Liver (tissue), 9 donors: ENCODE results near the gene SEM1. TPM values are rescaled to one million over a fixed set of nuclear protein-coding genes. Genes with fewer than 3 reads are reported as not detected.

ENCODE experiments used
- DNase-seq: peaks from one replicate; pipeline ENCODE4 v3.0.0-alpha.2; 2017; ENCODE audit warnings: low spot score
- H3K27ac ChIP-seq, 2 donors: one replicate each; pipeline ENCODE4 v1.7.0; 2013; ENCODE audit warnings: inconsistent platforms in 2 of 2, low read length in 2 of 2, control low read depth in 1 of 2, low read depth in 1 of 2, mild to moderate bottlenecking in 1 of 2
- H3K27me3 ChIP-seq, 4 donors: one replicate each; pipeline versions ENCODE4 v1.6.1 to v1.7.0; 2013; ENCODE audit warnings: low read length in 3 of 4, inconsistent platforms in 1 of 4, mild to moderate bottlenecking in 1 of 4, moderate library complexity in 1 of 4; ENCODE audit not compliant: control insufficient read depth in 4 of 4, insufficient read depth in 4 of 4
- H3K36me3 ChIP-seq, 4 donors: one replicate each; pipeline versions ENCODE4 v1.6.1 to v1.7.0; 2013; ENCODE audit warnings: low read length in 3 of 4, mild to moderate bottlenecking in 3 of 4, low read depth in 1 of 4, moderate library complexity in 1 of 4; ENCODE audit not compliant: control insufficient read depth in 4 of 4, insufficient read depth in 3 of 4
- H3K4me1 ChIP-seq, 4 donors: one replicate each; pipeline versions ENCODE4 v1.6.1 to v1.7.0; 2013; ENCODE audit warnings: low read length in 3 of 4, mild to moderate bottlenecking in 3 of 4, moderate library complexity in 1 of 4; ENCODE audit not compliant: control insufficient read depth in 4 of 4, insufficient read depth in 4 of 4
- H3K4me3 ChIP-seq, 3 donors: one replicate each; pipeline versions ENCODE4 v1.6.1 to v1.7.0; 2013; ENCODE audit warnings: low read length in 3 of 3, control low read depth in 1 of 3, low read depth in 1 of 3, mild to moderate bottlenecking in 1 of 3
- H3K9ac ChIP-seq, 2 donors: one replicate each; pipeline ENCODE4 v1.7.0; 2013; ENCODE audit warnings: low read length in 2 of 2, mild to moderate bottlenecking in 2 of 2, moderate library complexity in 2 of 2, control low read depth in 1 of 2, low read depth in 1 of 2
- H3K9me3 ChIP-seq, 4 donors: one replicate each; pipeline versions ENCODE4 v1.6.1 to v1.7.0; 2013; ENCODE audit warnings: low read length in 3 of 4; ENCODE audit not compliant: control insufficient read depth in 4 of 4
- HNF4A ChIP-seq, 2 donors: conservative IDR thresholded peaks; 2 replicates each; pipeline ENCODE4 v1.6.1; 2016; ENCODE audit warnings: antibody characterized with exemption in 2 of 2, mild to moderate bottlenecking in 2 of 2
- HNF4G ChIP-seq: IDR thresholded peaks from 2 replicates; pipeline ENCODE4 v1.6.1; 2016; ENCODE audit warnings: antibody characterized with exemption
- JUND ChIP-seq, 2 donors: IDR thresholded peaks; 2 replicates each; pipeline ENCODE4 v1.6.1; 2016; ENCODE audit warnings: antibody characterized with exemption in 2 of 2
- RXRA ChIP-seq, 2 donors: IDR thresholded peaks; 2 replicates each; pipeline ENCODE4 v1.6.1; 2017 to 2018; ENCODE audit warnings: antibody characterized with exemption in 2 of 2, mild to moderate bottlenecking in 1 of 2
- WGBS: extraction: QIAGEN DNeasy Blood & Tissue Kit; methylation state at CpG from one replicate; pipeline ENCODE4 v1.1.7; 2013; 5-methylcytosine and 5-hydroxymethylcytosine counted together
- polyA plus RNA-seq, 2 donors: library from polyadenylated mRNA; stranded (reverse) in 1 of 2; unstranded in 1 of 2; fragments of 200-250 nt in 1 of 2; fragments of >200 nt in 1 of 2; fragmentation: Nextera tagmentation in 1 of 2; extraction: Ambion mirVana in 1 of 2; gene quantifications; one replicate each; pipeline versions ENCODE4 v1.2.1 to v1.2.3, GENCODE V29; 2013 to 2015
- total RNA-seq, 2 donors: library from RNA; depleted of rRNA; stranded (reverse); fragments of >200 nt; gene quantifications; one replicate each; pipeline ENCODE4 v1.2.3, GENCODE V29; 2014
- TF ChIP-seq, protein P1 (sequence below): fragments of 150-350 bp; IDR thresholded peaks from 2 replicates; pipeline ENCODE4 v1.5.1; 2017; ENCODE audit warnings: improper control_type of control experiment, low read depth, low read length; ENCODE audit not compliant: missing input control
- TF ChIP-seq, protein P2 (sequence below): IDR thresholded peaks from 2 replicates; pipeline ENCODE4 v1.6.1; 2016; ENCODE audit warnings: antibody characterized with exemption, mild to moderate bottlenecking
- donor health status: healthy.
- donor health status: healthy.
- donor health status: healthy.
- donor health status: healthy.
- donor health status: healthy.

SEM1 gene
- total and polyA plus RNA-seq, 4 donors: 21.1 to 325 (median 52.7) TPM

DNA sequence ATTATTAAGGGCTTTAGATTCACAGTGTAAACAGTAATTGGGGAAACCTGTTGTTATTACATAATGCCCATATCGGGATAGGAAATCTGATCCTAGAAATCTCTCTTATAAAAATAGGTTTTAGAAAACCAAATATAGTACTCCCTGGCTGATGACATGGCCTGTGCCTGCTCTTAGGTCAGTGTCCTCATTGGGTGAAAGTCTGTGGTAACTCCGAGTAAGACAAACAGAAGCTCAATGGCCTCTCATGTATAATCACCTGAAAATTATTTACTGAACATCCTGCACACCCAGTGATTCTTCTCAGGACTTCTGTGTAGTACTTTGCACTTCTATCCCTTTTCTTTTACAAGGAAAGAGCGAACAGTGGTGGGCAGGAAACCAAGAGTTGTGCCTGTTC, 37.8 kb downstream of the SEM1 start (continued):
- peak; percentile 58 to 70 for TF ChIP-seq RXRA (IDR thresholded peaks at IDR 0.05)

DNA sequence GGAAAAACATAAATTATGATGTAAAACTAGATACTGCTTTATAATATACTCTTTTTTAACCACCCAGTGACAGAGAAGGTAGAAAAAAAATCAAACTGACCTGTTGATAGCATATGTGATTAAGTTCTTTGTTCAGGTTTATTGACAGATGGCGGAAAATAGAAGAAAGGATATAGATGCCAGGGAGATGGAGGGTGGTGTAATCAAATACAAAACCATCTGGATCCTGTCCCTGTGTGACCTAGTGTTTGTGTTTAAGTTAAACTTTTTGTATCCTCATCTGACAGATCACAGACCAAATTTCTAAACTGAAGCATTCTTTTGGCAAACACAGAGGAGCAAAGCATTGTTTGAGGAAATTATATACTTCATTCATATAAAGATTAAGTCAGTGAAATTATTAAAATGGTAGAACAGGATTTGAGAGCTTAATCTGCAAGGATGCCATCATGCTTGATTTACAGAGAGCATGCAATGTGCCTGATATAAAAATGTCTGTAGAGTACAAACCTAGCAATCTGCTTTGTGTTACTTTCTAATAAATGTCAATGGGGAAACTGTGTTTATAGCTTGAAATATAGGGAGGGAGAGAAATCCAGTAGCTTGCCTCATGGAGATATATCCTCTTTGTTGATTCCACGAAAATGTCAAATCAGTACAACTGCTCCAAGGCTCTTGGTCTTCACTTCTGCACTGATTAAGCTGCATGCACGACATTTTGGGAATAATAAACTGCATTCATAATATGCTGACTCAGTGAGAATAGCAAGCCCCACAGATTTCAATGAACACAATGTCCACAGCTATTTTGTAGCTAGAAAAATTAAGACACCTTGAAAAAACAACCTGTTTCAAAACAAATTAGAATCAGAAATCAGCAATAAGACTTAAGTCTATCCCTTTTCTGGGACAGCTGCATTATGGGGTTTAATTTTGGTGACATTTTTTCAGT, 39.0 kb downstream of the SEM1 start:
- peaks cover 0 to 4% (median 0%) of the 10 kb centered on the region in 4 donors for H3K4me1 ChIP-seq
- H3K4me3 ChIP-seq: no peak overlapping the region
- 95% methylated on average over 3 of the region's 3 CpGs for WGBS
- no peaks in the 10 kb centered on the region for H3K27me3 ChIP-seq
- peaks cover 0 to 8% (median 4%) of the 10 kb centered on the region in 4 donors for H3K36me3 ChIP-seq
- DNase-seq: no peak
- H3K9ac ChIP-seq: no peak overlapping the region
- no peaks in the 10 kb centered on the region for H3K9me3 ChIP-seq
- no peak overlapping the region for H3K27ac ChIP-seq
- TF ChIP-seq HNF4G (no peak), JUND (IDR thresholded peaks at IDR 0.05) (no peak), HNF4A (conservative IDR thresholded peaks at IDR 0.05) (no peak)
- TF ChIP-seq, protein P1, sequence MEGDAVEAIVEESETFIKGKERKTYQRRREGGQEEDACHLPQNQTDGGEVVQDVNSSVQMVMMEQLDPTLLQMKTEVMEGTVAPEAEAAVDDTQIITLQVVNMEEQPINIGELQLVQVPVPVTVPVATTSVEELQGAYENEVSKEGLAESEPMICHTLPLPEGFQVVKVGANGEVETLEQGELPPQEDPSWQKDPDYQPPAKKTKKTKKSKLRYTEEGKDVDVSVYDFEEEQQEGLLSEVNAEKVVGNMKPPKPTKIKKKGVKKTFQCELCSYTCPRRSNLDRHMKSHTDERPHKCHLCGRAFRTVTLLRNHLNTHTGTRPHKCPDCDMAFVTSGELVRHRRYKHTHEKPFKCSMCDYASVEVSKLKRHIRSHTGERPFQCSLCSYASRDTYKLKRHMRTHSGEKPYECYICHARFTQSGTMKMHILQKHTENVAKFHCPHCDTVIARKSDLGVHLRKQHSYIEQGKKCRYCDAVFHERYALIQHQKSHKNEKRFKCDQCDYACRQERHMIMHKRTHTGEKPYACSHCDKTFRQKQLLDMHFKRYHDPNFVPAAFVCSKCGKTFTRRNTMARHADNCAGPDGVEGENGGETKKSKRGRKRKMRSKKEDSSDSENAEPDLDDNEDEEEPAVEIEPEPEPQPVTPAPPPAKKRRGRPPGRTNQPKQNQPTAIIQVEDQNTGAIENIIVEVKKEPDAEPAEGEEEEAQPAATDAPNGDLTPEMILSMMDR: no peak

DNA sequence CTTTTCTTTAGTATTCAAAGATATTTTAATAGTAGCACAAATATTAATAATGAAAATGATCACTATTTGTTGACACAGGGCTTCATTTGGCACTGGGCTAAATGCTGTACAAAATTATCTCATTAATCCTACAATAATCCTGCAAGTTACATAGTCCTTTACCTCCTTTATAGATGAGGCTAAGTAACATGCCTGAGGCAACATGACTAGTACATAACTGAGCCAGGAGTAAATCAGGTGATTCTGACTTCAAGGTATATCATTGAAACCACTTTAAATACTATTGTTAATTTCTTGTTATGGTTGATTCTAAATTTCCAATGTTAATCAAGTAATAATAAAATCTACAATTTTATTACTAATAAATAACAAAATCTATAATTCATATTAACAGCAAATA, 39.8 kb downstream of the SEM1 start:
- Histone ChIP-seq H3K27ac (no peak overlapping the region), H3K4me3 (no peak overlapping the region), H3K36me3 (peaks cover 0 to 8% (median 4%) of the 10 kb centered on the region in 4 donors), H3K27me3 (no peaks in the 10 kb centered on the region), H3K9me3 (no peaks in the 10 kb centered on the region), H3K9ac (no peak overlapping the region), H3K4me1 (peaks cover 0 to 4% (median 0%) of the 10 kb centered on the region in 4 donors)
- DNase-seq: no peak
- TF ChIP-seq, protein P2, sequence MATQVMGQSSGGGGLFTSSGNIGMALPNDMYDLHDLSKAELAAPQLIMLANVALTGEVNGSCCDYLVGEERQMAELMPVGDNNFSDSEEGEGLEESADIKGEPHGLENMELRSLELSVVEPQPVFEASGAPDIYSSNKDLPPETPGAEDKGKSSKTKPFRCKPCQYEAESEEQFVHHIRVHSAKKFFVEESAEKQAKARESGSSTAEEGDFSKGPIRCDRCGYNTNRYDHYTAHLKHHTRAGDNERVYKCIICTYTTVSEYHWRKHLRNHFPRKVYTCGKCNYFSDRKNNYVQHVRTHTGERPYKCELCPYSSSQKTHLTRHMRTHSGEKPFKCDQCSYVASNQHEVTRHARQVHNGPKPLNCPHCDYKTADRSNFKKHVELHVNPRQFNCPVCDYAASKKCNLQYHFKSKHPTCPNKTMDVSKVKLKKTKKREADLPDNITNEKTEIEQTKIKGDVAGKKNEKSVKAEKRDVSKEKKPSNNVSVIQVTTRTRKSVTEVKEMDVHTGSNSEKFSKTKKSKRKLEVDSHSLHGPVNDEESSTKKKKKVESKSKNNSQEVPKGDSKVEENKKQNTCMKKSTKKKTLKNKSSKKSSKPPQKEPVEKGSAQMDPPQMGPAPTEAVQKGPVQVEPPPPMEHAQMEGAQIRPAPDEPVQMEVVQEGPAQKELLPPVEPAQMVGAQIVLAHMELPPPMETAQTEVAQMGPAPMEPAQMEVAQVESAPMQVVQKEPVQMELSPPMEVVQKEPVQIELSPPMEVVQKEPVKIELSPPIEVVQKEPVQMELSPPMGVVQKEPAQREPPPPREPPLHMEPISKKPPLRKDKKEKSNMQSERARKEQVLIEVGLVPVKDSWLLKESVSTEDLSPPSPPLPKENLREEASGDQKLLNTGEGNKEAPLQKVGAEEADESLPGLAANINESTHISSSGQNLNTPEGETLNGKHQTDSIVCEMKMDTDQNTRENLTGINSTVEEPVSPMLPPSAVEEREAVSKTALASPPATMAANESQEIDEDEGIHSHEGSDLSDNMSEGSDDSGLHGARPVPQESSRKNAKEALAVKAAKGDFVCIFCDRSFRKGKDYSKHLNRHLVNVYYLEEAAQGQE: no peak
- TF ChIP-seq, protein P1: no peak
- TF ChIP-seq JUND (IDR thresholded peaks at IDR 0.05) (no peak), HNF4A (conservative IDR thresholded peaks at IDR 0.05) (no peak)
